NCI-H2196 (cell line): ENCODE results near the gene DTNB.

Source experiments
- DNase-seq: peaks from one replicate; lab custom pipeline; 2025; ENCODE audit not compliant: unreplicated experiment; lab: John Stamatoyannopoulos, UW

DTNB gene

GRCh38 chr2:25400576-25401216 is 272.7 kb downstream of the DTNB start:
- no peak for DNase-seq

- DNase-seq = no peak
Observed at GRCh38 chr2:25400169-25400568, 273.2 kb downstream of the DTNB start.

GRCh38 chr2:25398534-25398933 is 274.8 kb downstream of the DTNB start:
- DNase-seq = no peak

- DNase-seq = no peak
Observed at GRCh38 chr2:25397777-25398176, 275.6 kb downstream of the DTNB start.

- no peak for DNase-seq
Observed at GRCh38 chr2:25389161-25389560, 284.2 kb downstream of the DTNB start.

- DNase-seq = no peak
Observed at GRCh38 chr2:25388491-25388890, 284.9 kb downstream of the DTNB start.

- DNase-seq = no peak
Observed at GRCh38 chr2:25387876-25388449, 285.4 kb downstream of the DTNB start.

- DNase-seq = no peak
Observed at GRCh38 chr2:25386971-25387875, 286.2 kb downstream of the DTNB start.

- no peak for DNase-seq
Observed at GRCh38 chr2:25385910-25386309, 287.5 kb downstream of the DTNB start.

GRCh38 chr2:25383806-25384205 is 289.6 kb downstream of the DTNB start:
- no peak for DNase-seq

GRCh38 chr2:25381502-25381901 is 291.9 kb downstream of the DTNB start:
- DNase-seq = no peak

GRCh38 chr2:25380586-25381375 is 292.6 kb downstream of the DTNB start:
- no peak for DNase-seq

- no peak for DNase-seq
Observed at GRCh38 chr2:25380023-25380422, 293.4 kb downstream of the DTNB start.

- no peak for DNase-seq
Observed at GRCh38 chr2:25379535-25379934, 293.8 kb downstream of the DTNB start.

GRCh38 chr2:25378731-25379490 is 294.5 kb downstream of the DTNB start:
- no peak for DNase-seq

GRCh38 chr2:25377822-25378421 is 295.5 kb downstream of the DTNB start:
- DNase-seq = no peak

GRCh38 chr2:25376750-25377621 is 296.4 kb downstream of the DTNB start:
- peak; percentile 92 for DNase-seq

- DNase-seq = no peak
Observed at GRCh38 chr2:25375989-25376545, 297.3 kb downstream of the DTNB start.
